ENCODE data around the gene FAM117B.

Gene FAM117B

DNA sequence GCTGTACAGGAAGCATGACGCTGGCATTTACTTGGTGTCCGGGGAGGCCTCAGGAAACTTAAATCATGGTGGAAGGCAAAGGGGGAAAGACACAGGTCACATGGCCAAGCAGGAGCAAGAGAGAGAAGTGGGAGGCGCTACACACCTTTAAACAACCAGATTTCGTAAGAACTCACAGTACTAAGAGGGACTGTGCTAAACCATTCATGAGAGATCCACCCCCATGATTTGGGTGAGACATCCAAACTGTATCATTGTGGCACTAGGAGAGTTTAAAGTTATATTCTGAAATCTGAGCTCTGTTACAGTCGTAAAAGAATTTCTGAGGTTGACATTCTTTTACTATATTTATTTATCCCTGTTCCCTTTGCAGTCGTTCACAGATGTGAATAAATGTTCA is 120.2 kb downstream of the FAM117B start:
- Histone ChIP-seq H3K4me2 (ENCODE audit: insufficient read depth, low read length) (no peak overlapping the region), H3K9me3 (ENCODE audit: insufficient read depth, low read length, severe bottlenecking) (no peaks in the 10 kb centered on the region), H3K27me3 (ENCODE audit: insufficient read depth, low read length, poor library complexity) (no peaks in the 10 kb centered on the region), H3K79me2 (ENCODE audit: insufficient read depth, low read length) (no peaks in the 10 kb centered on the region), H3K27ac (ENCODE audit: low read length) (no peak overlapping the region), H3K4me3 (ENCODE audit: low read depth in 1 of 2, low read length in 2 of 2) (no peak overlapping the region), H3K4me1 (ENCODE audit: insufficient read depth, low read length) (no peaks in the 10 kb centered on the region), H3K36me3 (ENCODE audit: insufficient read depth, low read length) (peaks cover 29% of the 10 kb centered on the region), H3K9ac (ENCODE audit: low read depth, low read length) (no peak overlapping the region), H4K20me1 (ENCODE audit: insufficient read depth, low read length) (no peaks in the 10 kb centered on the region), H2AFZ (ENCODE audit: low read depth, low read length) (no peak overlapping the region)
- TF ChIP-seq CTCF (IDR thresholded peaks at IDR 0.05; ENCODE audit: borderline replicate concordance, extremely low read depth, low read length, poor library complexity, severe bottlenecking) (no peak), EZH2 (IDR thresholded peaks at IDR 0.05; ENCODE audit: borderline replicate concordance, low read depth, low read length, severe bottlenecking) (no peak)
- no peak for DNase-seq
- ATAC-seq (ENCODE audit: insufficient read depth, low read depth) = no peak

GRCh38 chr2:202756598-202756997 is 121.8 kb downstream of the FAM117B start:
- no peaks in the 10 kb centered on the region for H3K27me3 ChIP-seq (ENCODE audit: insufficient read depth, low read length, poor library complexity)
- H3K4me3 ChIP-seq (ENCODE audit: low read depth in 1 of 2, low read length in 2 of 2) = no peak overlapping the region
- no peak overlapping the region for H3K4me2 ChIP-seq (ENCODE audit: insufficient read depth, low read length)
- H3K9me3 ChIP-seq (ENCODE audit: insufficient read depth, low read length, severe bottlenecking) = no peaks in the 10 kb centered on the region
- peaks cover 40% of the 10 kb centered on the region for H3K36me3 ChIP-seq (ENCODE audit: insufficient read depth, low read length)
- no peak for ATAC-seq (ENCODE audit: insufficient read depth, low read depth)
- no peaks in the 10 kb centered on the region for H3K79me2 ChIP-seq (ENCODE audit: insufficient read depth, low read length)
- no peak overlapping the region for H3K27ac ChIP-seq (ENCODE audit: low read length)
- H3K4me1 ChIP-seq (ENCODE audit: insufficient read depth, low read length) = no peaks in the 10 kb centered on the region
- no peak overlapping the region for H2AFZ ChIP-seq (ENCODE audit: low read depth, low read length)
- no peak overlapping the region for H3K9ac ChIP-seq (ENCODE audit: low read depth, low read length)
- DNase-seq = no peak
- TF ChIP-seq EZH2 (IDR thresholded peaks at IDR 0.05; ENCODE audit: borderline replicate concordance, low read depth, low read length, severe bottlenecking) (no peak), CTCF (IDR thresholded peaks at IDR 0.05; ENCODE audit: borderline replicate concordance, extremely low read depth, low read length, poor library complexity, severe bottlenecking) (no peak)
- H4K20me1 ChIP-seq (ENCODE audit: insufficient read depth, low read length) = no peaks in the 10 kb centered on the region

DNA sequence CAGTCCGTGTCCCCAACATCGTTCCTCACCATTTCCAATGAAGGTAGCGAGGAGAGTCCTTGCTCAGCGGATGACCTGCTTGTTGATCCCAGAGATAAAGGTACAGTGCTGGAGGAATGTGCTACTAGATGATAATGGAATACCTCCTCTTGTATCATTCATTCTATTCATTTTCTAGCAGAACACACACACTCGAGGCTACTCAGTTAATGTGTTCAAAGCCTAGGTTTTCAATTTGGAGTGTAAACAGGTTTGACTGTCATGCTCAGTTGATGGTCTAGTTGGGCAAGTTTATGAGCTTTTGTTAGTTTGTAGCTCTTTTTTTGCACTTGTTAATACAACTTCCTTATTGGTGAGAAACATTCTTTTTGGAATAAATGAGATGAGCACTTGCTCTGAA is 122.6 kb downstream of the FAM117B start:
- Histone ChIP-seq H3K4me2 (ENCODE audit: insufficient read depth, low read length) (no peak overlapping the region), H3K4me3 (ENCODE audit: low read depth in 1 of 2, low read length in 2 of 2) (no peak overlapping the region), H3K36me3 (ENCODE audit: insufficient read depth, low read length) (peaks cover 40% of the 10 kb centered on the region), H3K27me3 (ENCODE audit: insufficient read depth, low read length, poor library complexity) (no peaks in the 10 kb centered on the region), H3K4me1 (ENCODE audit: insufficient read depth, low read length) (peaks cover 6% of the 10 kb centered on the region), H2AFZ (ENCODE audit: low read depth, low read length) (no peak overlapping the region), H3K27ac (ENCODE audit: low read length) (no peak overlapping the region), H4K20me1 (ENCODE audit: insufficient read depth, low read length) (no peaks in the 10 kb centered on the region), H3K79me2 (ENCODE audit: insufficient read depth, low read length) (no peaks in the 10 kb centered on the region), H3K9me3 (ENCODE audit: insufficient read depth, low read length, severe bottlenecking) (no peaks in the 10 kb centered on the region), H3K9ac (ENCODE audit: low read depth, low read length) (no peak overlapping the region)
- DNase-seq = no peak
- TF ChIP-seq EZH2 (IDR thresholded peaks at IDR 0.05; ENCODE audit: borderline replicate concordance, low read depth, low read length, severe bottlenecking) = no peak
- no peak for TF ChIP-seq CTCF (IDR thresholded peaks at IDR 0.05; ENCODE audit: borderline replicate concordance, extremely low read depth, low read length, poor library complexity, severe bottlenecking)
- ATAC-seq (ENCODE audit: insufficient read depth, low read depth) = no peak

GRCh38 chr2:202758128-202758527 is 123.4 kb downstream of the FAM117B start:
- Histone ChIP-seq H3K4me3 (ENCODE audit: low read depth in 1 of 2, low read length in 2 of 2) (no peak overlapping the region), H2AFZ (ENCODE audit: low read depth, low read length) (no peak overlapping the region), H3K4me1 (ENCODE audit: insufficient read depth, low read length) (peaks cover 14% of the 10 kb centered on the region), H3K36me3 (ENCODE audit: insufficient read depth, low read length) (peaks cover 40% of the 10 kb centered on the region), H3K27me3 (ENCODE audit: insufficient read depth, low read length, poor library complexity) (no peaks in the 10 kb centered on the region), H3K79me2 (ENCODE audit: insufficient read depth, low read length) (no peaks in the 10 kb centered on the region), H3K9ac (ENCODE audit: low read depth, low read length) (no peak overlapping the region), H3K9me3 (ENCODE audit: insufficient read depth, low read length, severe bottlenecking) (no peaks in the 10 kb centered on the region), H3K4me2 (ENCODE audit: insufficient read depth, low read length) (no peak overlapping the region), H4K20me1 (ENCODE audit: insufficient read depth, low read length) (no peaks in the 10 kb centered on the region), H3K27ac (ENCODE audit: low read length) (no peak overlapping the region)
- ATAC-seq (ENCODE audit: insufficient read depth, low read depth) = no peak
- TF ChIP-seq EZH2 (IDR thresholded peaks at IDR 0.05; ENCODE audit: borderline replicate concordance, low read depth, low read length, severe bottlenecking) = no peak
- TF ChIP-seq CTCF (IDR thresholded peaks at IDR 0.05; ENCODE audit: borderline replicate concordance, extremely low read depth, low read length, poor library complexity, severe bottlenecking) = no peak
- no peak for DNase-seq
